ENCODE data around the gene USP7. TPM values are rescaled to one million over a fixed set of nuclear protein-coding genes. Genes with fewer than 3 reads are reported as not detected.

USP7 gene
- total RNA-seq, 2 experiments from 2014 or later = 155 to 163 TPM

DNA sequence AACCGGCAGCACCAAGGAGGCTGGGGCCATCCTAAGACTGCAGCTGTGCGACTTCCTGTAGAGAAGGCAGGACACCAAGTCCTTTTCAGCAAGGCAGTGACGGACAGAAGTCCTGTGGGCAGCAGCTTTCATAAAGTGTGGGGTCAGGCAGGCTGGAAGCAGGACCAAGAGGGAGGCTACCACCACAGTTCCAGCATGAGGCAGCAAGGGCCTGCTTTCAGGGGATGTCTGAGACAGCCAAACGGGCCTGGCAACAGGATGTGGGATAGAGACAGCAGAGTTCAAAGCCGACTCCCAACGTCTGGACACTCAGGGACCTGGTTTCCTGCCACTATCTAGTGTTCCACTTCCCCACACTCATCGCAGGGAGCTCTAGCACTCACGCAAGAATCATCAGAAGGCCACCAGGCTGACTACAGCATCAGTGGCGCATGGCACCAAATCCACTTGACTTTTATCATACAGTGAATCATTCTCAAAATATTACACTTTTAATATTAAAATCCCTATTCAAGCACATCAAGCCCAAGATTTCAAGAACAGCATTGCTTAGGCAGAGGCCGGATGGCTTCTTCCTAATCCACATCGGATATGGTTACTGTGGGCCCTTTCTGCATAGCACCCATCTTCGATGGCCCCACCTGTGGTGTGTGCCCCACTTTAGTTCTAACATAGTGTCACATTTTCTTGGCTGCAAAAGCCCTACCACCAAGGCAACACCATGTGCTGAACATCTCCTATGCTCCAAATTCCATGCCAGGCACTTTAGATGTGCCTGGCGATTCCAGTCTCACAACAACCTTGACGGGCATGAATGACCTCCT is 5.2 kb downstream of the USP7 start:
- H3K27ac Mint-ChIP-seq = peak overlapping the region; percentile 73
- TF ChIP-seq, protein P1, sequence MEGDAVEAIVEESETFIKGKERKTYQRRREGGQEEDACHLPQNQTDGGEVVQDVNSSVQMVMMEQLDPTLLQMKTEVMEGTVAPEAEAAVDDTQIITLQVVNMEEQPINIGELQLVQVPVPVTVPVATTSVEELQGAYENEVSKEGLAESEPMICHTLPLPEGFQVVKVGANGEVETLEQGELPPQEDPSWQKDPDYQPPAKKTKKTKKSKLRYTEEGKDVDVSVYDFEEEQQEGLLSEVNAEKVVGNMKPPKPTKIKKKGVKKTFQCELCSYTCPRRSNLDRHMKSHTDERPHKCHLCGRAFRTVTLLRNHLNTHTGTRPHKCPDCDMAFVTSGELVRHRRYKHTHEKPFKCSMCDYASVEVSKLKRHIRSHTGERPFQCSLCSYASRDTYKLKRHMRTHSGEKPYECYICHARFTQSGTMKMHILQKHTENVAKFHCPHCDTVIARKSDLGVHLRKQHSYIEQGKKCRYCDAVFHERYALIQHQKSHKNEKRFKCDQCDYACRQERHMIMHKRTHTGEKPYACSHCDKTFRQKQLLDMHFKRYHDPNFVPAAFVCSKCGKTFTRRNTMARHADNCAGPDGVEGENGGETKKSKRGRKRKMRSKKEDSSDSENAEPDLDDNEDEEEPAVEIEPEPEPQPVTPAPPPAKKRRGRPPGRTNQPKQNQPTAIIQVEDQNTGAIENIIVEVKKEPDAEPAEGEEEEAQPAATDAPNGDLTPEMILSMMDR (IDR thresholded peaks at IDR 0.05) = no peak
- peak overlapping the region; percentile 83 for H3K4me3 Mint-ChIP-seq
- intact Hi-C loops (cut with micrococcal nuclease) = no loop called here
- ATAC-seq (peak; percentile 17), DNase-seq (peak; percentile 56)
- no peaks in the 10 kb centered on the region for H3K27me3 Mint-ChIP-seq
- no peaks in the 10 kb centered on the region for H3K9me3 Mint-ChIP-seq
- peaks cover 72% of the 10 kb centered on the region for H3K4me1 Mint-ChIP-seq (ENCODE audit: low read depth)
- ChIA-PET POLR2A (interaction anchor here (0.8 to 1.5 kb wide), 3 partner anchors 11 to 110 kb away, joined by 4 to 5 read pairs (median 4); partner anchors contain the start of gene CARHSP1), CTCF (interaction anchor here (1.2 to 2.9 kb wide), 3 partner anchors 22 to 78 kb away, joined by 3 to 13 read pairs (median 3); no protein-coding TSS in a partner anchor)
- H3K36me3 Mint-ChIP-seq (ENCODE audit: low read depth) = peaks cover 19% of the 10 kb centered on the region

DNA sequence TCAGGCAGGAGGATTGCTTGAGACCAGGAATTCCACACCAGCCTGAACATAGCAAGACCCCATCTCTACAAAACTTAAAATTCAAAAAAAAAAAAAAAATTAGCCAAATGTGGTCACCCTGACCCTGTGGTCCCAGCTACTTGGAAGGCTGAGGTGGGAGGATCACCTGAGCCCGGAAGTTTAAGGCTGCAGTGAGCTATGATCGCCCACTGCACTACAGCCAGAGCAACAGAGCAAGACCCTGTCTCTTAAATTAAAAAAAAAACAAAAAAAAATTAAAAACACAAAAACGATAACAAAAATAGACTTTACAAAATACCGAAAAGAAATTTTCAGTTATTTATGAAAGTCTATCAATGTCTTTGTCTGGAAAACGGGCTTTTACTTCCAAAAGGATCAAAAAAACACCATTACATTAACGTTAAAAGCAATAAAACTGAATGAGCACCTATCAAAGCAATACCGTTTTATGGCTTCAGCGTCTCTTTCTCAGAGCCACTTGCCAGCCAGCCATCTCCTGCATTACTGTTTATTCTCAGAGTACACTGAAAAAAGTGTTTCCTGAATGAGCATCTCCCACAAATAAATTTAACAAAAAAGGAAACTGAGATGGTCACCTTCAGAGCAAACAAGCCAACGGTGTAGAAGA is 6.1 kb downstream of the USP7 start:
- no peak for ATAC-seq
- DNase-seq = no peak
- Mint-ChIP-seq H3K27ac (peak overlapping the region; percentile 73), H3K27me3 (no peaks in the 10 kb centered on the region), H3K4me3 (peak overlapping the region; percentile 83), H3K4me1 (ENCODE audit: low read depth) (peaks cover 79% of the 10 kb centered on the region), H3K36me3 (ENCODE audit: low read depth) (peaks cover 22% of the 10 kb centered on the region), H3K9me3 (no peaks in the 10 kb centered on the region)
- POLR2A ChIA-PET = interaction anchor here (1.4 kb wide), 1 partner anchor 10 kb away, joined by 4 read pairs; no protein-coding TSS in a partner anchor
- CTCF ChIA-PET = interaction anchor here (1.9 kb wide), 1 partner anchor 22 kb away, joined by 6 read pairs; no protein-coding TSS in a partner anchor
- intact Hi-C loops (cut with micrococcal nuclease) = no loop called here
- TF ChIP-seq, protein P1 (IDR thresholded peaks at IDR 0.05) = no peak

DNA sequence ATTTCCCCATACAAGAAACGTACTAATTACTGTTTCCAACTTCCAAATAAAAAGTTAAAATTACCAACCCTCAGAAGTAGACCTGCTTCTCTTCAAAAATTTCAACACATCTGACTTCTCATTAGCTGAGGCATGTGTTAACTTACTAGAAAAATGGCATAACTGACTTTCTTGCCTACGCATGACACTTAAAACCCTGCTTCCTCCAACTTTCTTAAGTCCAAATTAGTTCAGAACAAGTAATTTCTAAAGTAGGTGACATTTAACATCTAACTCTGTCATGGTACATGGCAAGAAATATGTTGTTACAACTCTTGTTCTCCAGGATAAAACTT is 6.7 kb downstream of the USP7 start:
- peak overlapping the region; percentile 48 for H3K27ac Mint-ChIP-seq
- TF ChIP-seq, protein P1 (IDR thresholded peaks at IDR 0.05) = no peak
- POLR2A ChIA-PET = interaction anchor here (1.4 kb wide), 1 partner anchor 9 kb away, joined by 4 read pairs; no protein-coding TSS in a partner anchor
- ATAC-seq (no peak), DNase-seq (no peak)
- H3K4me1 Mint-ChIP-seq (ENCODE audit: low read depth) = peaks cover 85% of the 10 kb centered on the region
- H3K4me3 Mint-ChIP-seq = no peak overlapping the region
- H3K9me3 Mint-ChIP-seq = no peaks in the 10 kb centered on the region
- CTCF ChIA-PET = interaction anchor here (1.9 kb wide), 1 partner anchor 21 kb away, joined by 6 read pairs; no protein-coding TSS in a partner anchor
- intact Hi-C loops (cut with micrococcal nuclease) = no loop called here
- no peaks in the 10 kb centered on the region for H3K27me3 Mint-ChIP-seq
- H3K36me3 Mint-ChIP-seq (ENCODE audit: low read depth) = peaks cover 17% of the 10 kb centered on the region

DNA sequence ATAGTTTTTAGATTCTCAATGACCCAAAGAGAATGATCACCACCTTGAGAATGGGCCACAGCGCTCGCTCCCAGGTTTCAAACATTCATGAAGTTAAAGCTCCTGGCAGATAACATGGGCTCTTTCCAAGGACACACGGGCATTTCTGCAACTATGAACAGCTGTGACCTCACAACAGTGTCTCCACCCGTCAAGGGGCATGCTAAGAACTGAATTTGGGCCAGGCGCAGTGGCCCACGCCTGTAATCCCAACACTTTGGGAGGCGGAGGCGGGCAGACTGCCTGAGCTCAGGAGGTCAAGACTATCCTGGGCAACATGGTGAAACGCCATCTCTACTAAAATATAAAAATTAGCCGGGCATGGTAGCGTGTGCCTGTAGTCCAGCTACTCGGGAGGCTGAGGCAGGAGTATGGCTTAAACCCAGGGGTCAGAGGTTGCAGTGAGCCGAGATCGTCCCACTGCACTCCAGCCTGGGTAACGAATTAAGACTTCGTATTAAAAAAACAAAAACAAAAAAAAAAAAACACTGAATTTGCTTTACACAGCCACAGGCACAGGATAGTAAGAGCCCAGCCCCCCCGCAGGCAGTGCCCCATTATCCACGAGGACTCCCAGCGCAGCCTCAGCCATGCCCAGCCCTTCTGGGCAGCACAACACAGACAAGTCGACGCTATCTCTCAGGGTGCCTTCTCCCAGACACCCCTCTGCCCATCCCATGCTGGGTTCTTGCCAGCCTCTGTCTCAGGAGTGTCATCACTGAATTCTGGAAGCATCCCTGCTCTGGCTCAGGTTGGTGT is 7.2 kb downstream of the USP7 start:
- Mint-ChIP-seq H3K9me3 (no peaks in the 10 kb centered on the region), H3K27ac (peak overlapping the region; percentile 48), H3K4me3 (no peak overlapping the region), H3K27me3 (no peaks in the 10 kb centered on the region), H3K36me3 (ENCODE audit: low read depth) (peaks cover 11% of the 10 kb centered on the region), H3K4me1 (ENCODE audit: low read depth) (peaks cover 87% of the 10 kb centered on the region)
- DNase-seq (no peak), ATAC-seq (no peak)
- intact Hi-C loops (cut with micrococcal nuclease) = no loop called here
- ChIA-PET CTCF (interaction anchor here (0.9 to 1.9 kb wide), 3 partner anchors 9 to 52 kb away, joined by 3 to 6 read pairs (median 3); no protein-coding TSS in a partner anchor), POLR2A (interaction anchor here (0.9 kb wide), 1 partner anchor 9 kb away, joined by 3 read pairs; no protein-coding TSS in a partner anchor)
- TF ChIP-seq, protein P1 (IDR thresholded peaks at IDR 0.05) = no peak

Data from activated CD8-positive, alpha-beta T cell treated with anti-CD3 and anti-CD28 coated beads for 36 hours (primary cell).